T follicular helper cell (primary cell): ENCODE results near the gene SLC8A1.

Source experiments
- DNase-seq: peaks from one replicate; pipeline ENCODE4 v3.0.0-alpha.2; 2020; ENCODE audit warnings: low read depth

SLC8A1 gene

DNA sequence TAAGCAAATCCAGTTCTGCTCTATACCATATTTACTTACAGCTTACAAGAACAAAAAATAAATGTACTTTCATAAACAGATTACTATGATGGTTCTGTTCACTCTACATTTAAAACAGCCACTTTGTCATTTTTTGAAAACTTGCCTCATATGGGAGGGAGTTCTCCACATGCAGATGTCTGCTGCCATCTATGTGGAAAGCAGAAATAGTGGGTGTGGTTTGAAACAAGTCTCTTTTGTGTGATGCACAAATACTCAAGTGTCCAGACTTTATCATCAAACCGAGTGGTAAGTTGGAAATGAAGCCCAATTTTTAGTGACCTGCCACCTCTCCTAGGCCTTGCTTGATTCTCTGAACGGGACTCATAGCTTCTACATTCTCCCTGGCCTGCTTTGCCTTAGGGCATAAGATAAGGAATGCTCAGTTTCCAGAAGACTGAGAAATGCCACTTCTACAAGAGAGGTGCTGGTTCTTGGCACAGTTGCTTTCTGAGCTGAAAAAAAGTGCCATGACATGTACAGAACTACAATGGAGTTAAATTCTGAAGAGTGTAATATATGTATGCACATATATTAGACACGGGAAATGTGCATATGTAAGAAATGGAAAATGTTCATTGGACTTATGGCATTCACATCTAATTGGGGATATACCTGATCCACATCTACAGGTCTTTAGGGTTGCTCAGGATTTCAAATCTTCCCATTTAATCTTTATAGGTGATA lies 221.0 kb downstream of the SLC8A1 start:
- no peak for DNase-seq

DNA sequence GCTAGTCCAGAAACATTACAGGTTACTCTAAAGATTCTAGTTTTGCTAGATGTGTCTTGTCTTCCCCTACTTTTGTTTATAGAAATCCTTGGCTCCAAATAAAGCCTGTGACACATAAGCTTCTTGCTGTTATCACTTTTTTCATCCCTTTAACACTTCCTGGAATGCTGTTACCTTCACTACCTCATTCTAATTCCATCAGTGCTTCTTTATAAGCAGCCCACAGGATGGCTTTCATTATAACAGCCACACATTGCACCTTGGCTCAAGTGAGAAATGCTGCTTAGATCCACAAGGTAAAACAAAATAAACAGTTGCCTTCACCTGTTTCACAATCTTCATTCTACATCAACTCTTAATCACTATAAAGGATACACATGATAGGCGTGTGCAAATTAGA lies 221.7 kb downstream of the SLC8A1 start:
- no peak for DNase-seq

DNA sequence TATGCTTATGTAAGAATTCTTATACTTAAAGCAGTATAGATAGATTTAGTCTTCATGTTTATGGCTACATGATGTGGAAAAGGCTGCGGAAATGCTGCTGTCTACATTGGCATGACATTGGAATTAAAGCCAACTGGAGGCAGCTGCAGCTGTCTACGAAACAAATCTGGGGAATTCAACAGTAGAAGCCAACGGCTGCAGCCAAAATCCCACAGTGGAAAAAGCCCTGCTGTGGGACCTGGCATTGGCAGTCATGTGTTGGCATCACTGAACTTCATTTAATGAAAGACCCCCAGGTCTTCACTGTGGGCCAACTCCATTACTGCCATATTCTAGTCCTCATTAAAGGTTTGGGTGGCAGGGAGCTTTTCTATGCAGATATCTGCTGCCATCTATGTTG lies 223.6 kb downstream of the SLC8A1 start:
- DNase-seq = no peak

DNA sequence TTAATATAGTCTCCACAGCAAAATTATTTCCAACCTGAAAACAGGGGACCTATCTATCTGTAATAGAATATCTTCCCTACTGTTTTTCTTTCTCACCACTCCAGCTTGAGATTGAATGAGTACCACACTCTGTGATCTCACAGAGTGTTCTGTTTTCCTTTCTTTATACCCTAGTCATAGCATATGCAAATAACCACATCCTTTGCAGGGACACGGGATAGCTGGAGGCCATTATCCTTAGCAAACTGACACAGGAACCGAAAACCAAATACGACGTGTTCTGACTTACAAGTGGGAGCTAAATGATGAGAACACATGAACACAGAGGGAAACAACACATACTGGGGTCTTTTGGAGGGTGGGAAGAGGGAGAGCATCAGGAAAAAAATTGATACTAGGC lies 224.7 kb downstream of the SLC8A1 start:
- DNase-seq = no peak

DNA sequence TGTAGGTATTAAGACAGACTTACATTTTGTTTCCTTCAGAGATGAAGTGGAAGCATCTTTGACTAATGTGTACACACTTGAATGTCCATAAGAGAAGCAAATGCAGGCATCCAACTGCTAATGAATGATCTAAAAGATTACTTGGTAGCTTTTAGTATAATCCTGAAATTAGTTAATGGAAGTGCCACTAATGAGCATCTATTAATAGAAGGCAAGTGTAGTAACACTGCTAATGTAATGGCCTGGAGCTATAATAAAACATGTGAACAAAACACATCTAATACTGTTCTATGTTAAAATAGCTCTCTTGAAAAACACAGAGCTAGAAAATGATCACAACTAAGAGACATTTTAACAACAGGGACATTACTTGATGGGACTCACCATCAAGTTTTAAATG lies 225.3 kb downstream of the SLC8A1 start:
- no peak for DNase-seq

DNA sequence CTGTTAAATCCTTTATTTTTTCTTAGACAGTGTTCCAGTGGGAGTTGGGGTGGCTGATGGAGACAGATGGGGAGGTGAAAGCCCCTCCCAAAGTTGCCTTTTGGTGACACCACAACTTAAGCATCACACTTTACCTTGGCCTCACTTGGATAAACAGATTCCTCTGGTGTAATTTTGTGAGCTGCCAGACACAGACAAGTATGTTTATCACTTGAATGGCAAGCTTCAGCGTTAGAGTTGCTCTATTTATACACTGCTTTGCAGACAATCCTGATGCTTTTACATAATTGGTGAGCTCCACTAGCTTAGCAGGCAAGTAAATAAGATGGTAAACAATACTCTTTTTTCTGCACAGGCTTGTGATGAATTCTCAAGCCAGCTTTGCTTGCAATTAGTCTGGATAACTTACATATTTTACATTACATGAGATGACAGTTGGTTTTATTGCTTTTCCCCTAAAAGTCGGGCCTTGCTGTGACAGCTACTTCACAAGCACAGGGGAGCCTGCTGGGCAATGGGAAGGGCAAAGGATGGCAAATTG lies 226.2 kb downstream of the SLC8A1 start:
- no peak for DNase-seq

DNA sequence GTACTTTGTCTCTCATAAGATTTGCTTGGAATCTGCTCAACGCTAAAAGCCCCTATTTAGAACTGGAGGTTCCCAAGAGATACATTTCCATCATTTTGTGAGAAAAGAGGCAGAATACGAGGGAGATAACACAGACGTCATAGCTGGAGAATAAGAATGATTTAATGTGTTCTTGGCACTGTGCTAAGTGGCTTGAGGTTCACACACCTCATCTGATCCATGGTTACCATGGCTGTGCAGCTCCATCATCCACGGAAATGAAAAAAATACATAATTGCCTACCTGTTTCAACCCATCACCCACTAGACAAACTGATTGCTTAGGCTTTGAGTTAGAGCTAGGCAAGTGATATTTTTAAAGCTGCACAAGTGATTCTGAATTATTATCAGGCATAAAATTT lies 227.6 kb downstream of the SLC8A1 start:
- DNase-seq = no peak

DNA sequence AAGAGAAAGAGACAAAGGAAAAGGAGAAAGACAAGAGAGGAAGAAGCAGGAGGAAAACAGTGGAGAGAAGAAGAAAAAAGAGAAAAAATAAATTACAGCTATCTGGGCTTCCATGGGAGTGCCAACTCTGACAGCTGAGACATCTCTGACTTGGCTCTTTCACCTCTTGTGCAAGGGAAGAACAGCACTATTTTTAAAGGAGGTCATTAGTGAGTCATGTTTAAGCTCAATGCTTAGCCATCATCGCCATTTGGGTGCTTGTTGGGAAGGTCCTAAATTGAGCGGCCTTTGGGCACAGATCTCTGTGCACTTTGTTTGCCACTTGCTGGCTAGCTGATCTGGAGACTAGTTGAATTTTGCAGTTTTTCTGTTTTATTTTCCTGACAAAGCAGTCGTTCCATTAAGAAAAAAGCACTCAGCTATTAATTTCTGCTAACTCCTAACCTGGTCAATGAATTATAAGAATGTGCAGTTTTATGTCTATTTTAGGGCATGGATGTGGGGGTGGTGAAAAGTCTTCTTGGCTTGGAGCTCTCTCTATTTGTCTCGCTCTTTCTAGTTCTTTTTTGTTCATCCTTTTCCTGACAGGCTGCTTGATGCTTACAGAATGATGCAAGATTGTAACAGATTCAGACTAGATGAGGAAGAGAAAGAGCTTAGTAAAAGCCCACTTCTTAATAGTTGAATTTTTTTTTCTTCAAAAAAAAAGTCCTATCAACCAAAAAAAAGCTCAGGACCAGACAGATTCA lies 231.5 kb downstream of the SLC8A1 start:
- DNase-seq = no peak

DNA sequence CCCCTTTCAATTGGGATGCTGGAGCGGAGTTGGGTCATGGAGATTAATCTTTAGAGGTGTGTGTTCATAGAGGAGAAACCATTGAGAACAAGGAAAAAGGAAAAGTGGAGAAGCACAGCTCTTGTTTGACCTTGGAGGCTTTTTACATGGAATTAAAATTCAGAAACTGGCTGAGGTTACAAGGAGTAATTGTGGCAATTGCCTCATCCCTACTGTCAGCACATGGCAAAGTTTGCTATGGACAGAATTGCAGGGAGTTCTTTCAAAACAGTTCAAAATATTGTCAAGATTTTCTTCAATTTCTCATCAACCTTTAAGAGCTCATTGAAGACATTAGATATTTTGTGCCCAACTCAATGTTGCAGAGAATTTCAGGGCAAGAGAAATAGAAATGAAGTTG lies 232.7 kb downstream of the SLC8A1 start:
- DNase-seq = no peak

DNA sequence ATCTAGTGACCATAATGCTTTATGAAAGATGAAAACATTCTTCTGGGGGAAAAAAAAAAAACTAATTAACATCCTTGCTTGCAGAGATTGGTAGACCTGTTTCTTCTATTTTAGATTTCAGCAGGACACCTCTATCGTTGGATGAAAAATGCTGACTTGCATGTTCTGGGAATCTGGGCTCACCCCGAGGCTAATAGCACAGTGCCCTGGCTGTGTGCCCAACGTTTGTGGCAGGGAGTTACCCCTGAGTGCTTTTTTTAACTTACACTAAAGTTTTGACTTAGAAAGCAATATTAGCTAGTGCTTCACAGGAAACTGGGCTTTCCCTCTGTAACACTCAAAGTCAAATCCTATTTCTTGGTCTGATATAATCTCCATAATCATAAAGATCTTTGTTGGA lies 233.2 kb downstream of the SLC8A1 start:
- no peak for DNase-seq

DNA sequence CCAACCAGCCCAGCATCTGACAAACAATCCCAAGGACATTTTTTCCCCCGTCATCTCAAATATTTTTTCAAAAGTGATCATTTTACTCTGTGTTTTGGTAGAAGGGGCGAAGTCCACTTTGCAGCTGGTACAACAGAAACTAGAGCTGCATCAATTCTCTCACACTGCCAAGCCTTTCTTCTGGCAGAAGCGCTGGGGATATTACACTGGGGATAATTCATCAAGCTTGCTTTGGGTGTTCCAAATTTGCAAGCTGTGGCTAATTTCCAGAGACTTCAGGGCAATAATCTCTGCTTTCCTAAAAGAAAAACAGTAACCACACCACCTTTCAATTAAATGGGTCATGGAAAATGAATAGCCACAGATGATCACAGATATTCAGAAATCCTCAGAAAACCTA lies 238.3 kb downstream of the SLC8A1 start:
- no peak for DNase-seq

DNA sequence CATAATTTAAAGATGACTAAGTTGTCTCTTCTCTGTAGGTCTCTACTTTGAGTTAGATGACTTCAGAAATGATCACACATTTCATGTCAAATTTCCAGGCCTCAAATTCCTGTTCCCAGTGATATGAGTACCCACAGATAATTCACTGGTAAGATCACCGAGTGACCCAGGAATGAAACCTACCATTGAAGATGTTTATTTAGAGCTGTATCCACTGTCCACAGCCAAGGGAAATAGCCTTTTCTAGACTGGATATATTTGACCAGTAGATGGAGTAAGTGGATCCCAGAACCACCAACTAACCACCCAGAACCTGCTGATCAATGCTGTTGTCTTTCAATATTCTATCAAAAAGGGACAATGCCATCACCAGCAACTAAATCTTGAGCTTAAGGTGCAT lies 238.8 kb downstream of the SLC8A1 start:
- DNase-seq = no peak

DNA sequence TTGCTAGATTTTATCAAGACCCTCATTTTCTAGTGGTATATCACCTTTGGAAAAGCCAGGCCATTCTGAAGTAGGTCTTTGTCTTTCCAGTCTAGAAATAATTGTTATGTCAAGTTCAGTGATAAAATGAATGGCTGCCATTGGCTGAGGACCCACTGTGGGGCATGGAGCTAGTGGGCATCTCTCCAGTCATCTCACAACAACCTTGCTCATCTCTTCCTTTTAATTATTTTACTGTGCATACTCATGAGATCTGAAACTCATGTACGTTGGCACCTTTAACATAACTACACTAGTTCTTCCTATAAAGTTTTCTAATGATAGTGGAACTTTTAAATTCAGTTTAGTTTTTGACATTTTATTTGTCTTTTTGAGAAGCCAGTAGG lies 240.9 kb downstream of the SLC8A1 start:
- DNase-seq = no peak

DNA sequence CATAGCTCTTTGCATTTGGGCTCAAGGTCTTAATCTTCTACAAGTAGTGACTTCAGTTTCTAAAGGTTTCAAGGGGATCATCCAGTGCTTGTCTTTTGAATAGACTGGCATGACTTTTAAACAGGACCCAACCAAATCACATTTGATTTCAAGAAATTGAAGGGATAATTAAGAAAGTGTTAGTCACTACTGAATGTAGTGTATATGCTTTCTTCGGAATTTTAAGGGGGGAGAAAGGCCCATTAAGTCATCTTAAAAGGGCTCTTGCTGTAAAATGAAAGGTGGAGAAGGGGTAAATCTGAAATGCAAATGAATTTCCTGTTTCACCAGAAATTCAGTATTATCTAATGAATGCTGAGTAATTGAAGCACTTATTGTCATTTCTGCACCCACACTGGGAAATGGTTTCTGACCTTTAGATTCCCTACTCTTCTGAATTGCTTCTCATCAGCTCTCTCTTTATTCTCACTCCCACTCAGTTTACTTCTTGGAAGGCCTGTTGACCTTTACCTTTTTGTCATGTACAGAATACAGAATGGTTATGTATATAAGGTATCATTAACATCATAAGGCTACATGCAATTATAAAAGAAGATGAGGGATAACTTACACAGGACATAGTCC lies 241.4 kb downstream of the SLC8A1 start:
- no peak for DNase-seq

DNA sequence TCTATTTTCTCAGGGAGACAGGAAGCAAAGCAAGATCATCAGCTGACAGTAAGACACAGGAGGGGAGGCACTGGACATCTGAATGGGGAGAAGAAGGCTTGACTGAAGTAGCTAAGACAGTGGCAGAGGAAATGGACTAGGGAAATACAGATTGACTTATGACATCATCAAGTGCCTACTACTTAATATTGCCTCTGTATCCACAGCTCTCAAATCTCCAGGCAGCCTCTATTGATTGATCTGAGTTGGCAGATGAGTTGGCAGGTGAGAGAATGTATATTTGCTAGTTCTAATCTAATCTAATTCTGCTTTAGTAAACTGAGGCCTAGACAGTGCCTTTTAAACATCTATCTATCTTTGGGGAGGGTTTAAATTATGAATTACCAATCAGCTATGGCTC lies 242.1 kb downstream of the SLC8A1 start:
- DNase-seq = no peak

DNA sequence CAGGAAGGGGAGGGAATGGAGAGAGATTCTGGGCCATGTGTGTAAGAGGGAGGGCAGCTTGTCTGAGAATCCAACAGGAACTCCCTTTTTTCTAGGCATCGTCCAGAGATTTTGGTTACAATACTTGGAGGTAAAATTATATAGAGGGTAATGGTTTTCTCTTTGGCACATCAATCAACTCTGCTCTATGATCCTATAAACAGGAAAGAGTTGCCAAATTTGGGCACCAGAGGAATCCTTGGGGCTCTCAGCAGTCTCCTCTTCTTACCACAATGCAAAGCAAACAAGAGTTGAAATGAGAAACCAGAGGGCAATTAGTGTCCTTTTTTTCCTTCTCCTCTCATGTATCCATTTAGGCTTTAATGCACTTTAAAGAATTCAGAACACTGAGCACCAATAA lies 243.4 kb downstream of the SLC8A1 start:
- DNase-seq = no peak

DNA sequence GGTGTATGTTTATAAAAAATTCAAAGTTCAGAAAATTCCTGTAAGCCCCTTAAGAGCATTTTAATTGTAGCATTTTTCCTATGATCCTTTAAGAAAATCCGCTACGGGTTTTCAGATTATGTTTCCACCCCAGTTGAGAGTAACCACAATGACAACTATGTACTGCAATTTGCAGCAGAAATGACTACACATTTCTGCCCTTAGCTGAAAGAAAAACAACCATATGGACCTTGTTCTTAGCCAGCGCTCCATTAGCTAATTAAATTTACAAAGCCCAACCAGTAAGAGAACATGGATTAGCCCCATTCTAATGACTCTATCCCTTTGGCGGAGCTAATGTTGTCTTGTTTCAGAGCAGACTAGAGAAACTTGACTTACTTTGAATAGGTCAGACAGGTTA lies 247.6 kb downstream of the SLC8A1 start:
- DNase-seq = no peak

DNA sequence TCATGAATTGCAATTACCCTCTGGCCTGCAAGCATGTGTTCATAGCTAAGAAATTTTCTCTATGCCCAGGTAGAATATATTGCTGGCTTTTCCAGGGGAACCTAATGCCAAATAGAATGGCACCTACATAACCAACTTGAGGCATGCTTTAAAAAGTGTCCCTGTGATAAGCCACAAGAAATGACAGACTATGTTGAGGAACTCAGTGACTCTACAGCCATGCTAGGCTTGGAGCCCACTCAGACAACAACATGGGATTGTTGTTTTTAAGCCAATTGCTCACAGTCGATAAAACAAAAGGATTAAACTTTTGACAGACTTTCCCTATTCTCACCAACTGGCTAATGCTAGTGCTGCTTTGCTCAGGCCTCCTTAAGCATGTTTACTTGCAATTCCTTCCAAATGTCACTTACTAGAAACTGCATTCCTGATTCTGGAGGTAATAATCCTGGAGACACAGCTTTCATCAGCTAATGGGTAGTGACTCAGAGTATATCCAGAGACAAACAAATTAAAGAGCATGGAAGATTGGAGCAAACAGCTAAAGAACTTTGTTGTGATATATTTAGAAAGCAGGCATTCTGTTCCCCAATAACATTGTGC lies 249.0 kb downstream of the SLC8A1 start:
- DNase-seq = no peak

DNA sequence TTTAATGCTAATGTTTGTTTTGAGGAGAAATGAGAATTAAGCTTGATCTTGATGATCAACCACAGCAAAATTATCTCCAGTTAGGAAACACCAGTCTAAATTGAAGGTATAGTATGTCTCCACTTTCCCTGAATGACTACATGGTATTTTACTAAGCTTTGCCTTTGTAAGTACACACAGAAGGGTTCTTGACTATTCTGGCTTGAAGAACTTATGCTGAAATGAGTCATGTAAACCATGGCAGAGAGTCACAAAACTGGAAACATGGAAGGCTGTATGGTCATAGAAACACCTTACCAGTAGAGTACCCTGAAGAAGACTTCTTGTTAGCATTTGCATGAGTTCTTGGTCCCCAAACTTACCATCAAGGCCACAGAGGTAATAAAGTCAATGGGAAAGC lies 250.5 kb downstream of the SLC8A1 start:
- DNase-seq = no peak

DNA sequence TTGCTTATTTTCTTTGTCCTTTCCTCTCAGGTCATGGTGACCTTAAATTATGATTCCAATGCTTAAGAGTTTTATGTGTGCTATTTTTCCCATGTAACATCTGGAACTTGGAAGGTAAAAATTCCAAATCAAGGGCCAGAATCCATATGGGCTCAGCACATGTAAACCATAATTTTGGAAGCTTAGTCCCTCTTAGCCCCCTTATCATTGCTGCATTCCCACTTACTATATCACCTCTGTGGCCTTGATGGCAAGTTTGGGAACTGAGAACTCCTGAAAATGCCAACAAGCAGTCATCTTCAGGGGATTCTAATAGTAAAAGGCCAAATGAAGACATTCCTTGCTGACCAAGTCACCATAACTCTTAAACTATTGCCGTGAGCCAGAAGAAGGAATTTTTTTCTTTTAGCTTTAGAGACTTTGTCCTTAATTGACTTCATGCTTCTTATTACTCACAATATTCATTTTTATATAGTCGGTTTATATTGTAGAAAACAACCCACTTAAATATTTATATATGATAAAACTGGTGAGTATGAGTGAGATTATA lies 251.4 kb downstream of the SLC8A1 start:
- DNase-seq = no peak

DNA sequence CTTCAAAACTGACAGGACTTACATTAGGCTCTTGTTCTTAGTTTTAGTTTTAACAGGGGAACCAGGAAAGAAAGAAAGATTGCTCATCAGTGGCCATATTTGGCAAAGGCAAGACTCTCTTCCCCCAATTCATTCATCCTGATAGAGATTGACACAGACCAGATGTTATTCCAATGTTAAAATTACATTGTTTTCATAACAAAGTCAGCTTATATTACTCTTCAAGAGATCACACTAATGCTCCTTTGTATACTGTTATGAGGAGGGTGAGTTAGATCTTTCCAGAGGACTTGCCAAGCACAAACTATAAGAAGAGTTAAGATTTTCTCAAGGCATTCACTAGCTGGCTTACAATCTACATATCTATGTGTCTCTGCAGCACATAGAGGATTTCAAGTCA lies 252.1 kb downstream of the SLC8A1 start:
- DNase-seq = no peak

DNA sequence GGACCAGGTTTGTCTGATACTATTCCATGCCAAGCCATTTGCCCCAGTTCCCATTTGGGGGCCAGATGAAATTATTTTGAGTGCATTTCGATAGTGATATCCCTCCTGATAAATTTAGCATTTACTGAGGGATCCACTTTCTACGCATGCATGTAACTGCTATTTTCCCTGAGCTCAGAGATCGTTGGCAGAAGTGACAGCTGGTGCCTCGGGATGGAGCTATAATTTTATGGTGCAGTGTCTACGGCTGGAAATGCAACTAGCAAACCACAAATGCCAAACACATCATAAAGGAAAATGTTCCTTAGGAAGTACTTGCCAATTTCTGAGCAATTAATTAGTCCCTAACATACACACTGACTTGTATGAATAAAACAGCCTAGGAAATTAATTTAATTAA lies 254.8 kb downstream of the SLC8A1 start:
- DNase-seq = no peak

DNA sequence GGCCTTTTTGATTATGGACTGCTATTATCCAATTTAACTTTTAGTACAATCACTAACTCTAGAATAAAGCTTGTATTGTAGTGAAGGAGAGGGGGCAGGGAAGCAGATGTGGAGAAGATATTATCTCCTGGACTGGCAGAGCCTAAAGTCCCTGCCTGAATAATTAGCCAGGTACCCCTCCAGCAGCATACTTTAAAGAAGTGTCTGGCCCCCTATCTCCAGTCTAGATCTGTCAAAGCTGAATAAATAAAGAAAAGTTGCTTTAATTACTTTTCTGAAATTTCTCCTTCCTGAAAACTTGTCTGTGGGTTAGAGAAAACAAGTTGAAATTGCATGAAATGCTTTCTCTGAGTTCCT lies 258.2 kb downstream of the SLC8A1 start:
- no peak for DNase-seq
